CD14-positive monocyte (primary cell): Measurements from ENCODE around the gene RAC3. TPM values are rescaled to one million over a fixed set of nuclear protein-coding genes. Genes with fewer than 3 reads are reported as not detected.

ENCODE experiments used
- DNase-seq, 3 donors: peaks; one replicate each; pipeline ENCODE4 v3.0.0-alpha.2; 2011 to 2022
- H2AFZ ChIP-seq: 2 replicates; pipeline ENCODE4 v1.6.0; 2012; ENCODE audit warnings: mild to moderate bottlenecking, low read depth, low read length, inconsistent platforms; ENCODE audit not compliant: insufficient read depth, poor library complexity, severe bottlenecking
- H3K27ac ChIP-seq, 2 donors: 1 replicate in 1 of 2; 2 replicates in 1 of 2; pipeline ENCODE4 v1.5.1; 2012 to 2013; ENCODE audit warnings: low read length in 2 of 2, control low read depth in 1 of 2, inconsistent platforms in 1 of 2, low read depth in 1 of 2, mild to moderate bottlenecking in 1 of 2
- H3K27me3 ChIP-seq, 2 donors: one replicate each; pipeline versions ENCODE4 v1.6.0 to v1.6.1; 2011 to 2013; ENCODE audit warnings: low read length in 2 of 2; ENCODE audit not compliant: control insufficient read depth in 2 of 2, insufficient read depth in 2 of 2
- H3K36me3 ChIP-seq, 2 donors: replicated peaks in 1 of 2; 1 replicate in 1 of 2; 2 replicates in 1 of 2; pipeline versions ENCODE4 v1.5.1 to v1.6.1; 2012 to 2013; ENCODE audit warnings: low read length in 2 of 2, control low read depth in 1 of 2, inconsistent platforms in 1 of 2, mild to moderate bottlenecking in 1 of 2; ENCODE audit not compliant: insufficient read depth in 2 of 2, control insufficient read depth in 1 of 2
- H3K4me1 ChIP-seq, 2 donors: 1 replicate in 1 of 2; 2 replicates in 1 of 2; pipeline versions ENCODE4 v1.5.1 to v1.6.1; 2012 to 2013; ENCODE audit warnings: low read length in 2 of 2, control low read depth in 1 of 2, inconsistent platforms in 1 of 2, mild to moderate bottlenecking in 1 of 2, moderate library complexity in 1 of 2; ENCODE audit not compliant: insufficient read depth in 2 of 2, control insufficient read depth in 1 of 2
- H3K4me2 ChIP-seq: replicated peaks from 2 replicates; pipeline ENCODE3; 2012; ENCODE audit warnings: low read length, moderate library complexity, mild to moderate bottlenecking; ENCODE audit not compliant: poor library complexity, severe bottlenecking; ENCODE audit errors: extremely low read depth
- H3K4me3 ChIP-seq, 3 experiments: fragments of 200-600 bp in 1 of 3; sonication (generic) in 1 of 3; replicated peaks in 1 of 3; 1 replicate in 2 of 3; 2 replicates in 1 of 3; pipeline ENCODE4 v1.5.1; 2011 to 2013; ENCODE audit warnings: low read length in 3 of 3, mild to moderate bottlenecking in 3 of 3, control low read depth in 2 of 3, low read depth in 2 of 3, inconsistent platforms in 1 of 3, moderate library complexity in 1 of 3
- H3K79me2 ChIP-seq: 2 replicates; pipeline ENCODE4 v1.6.0; 2012; ENCODE audit warnings: mild to moderate bottlenecking, control low read depth, inconsistent platforms, low read length, moderate library complexity; ENCODE audit not compliant: insufficient read depth
- H3K9ac ChIP-seq: 2 replicates; pipeline ENCODE4 v1.6.0; 2017; ENCODE audit warnings: low read length, mild to moderate bottlenecking; ENCODE audit not compliant: insufficient read depth, poor library complexity, severe bottlenecking
- H3K9me3 ChIP-seq, 2 donors: replicated peaks in 1 of 2; 1 replicate in 1 of 2; 2 replicates in 1 of 2; pipeline versions ENCODE4 v1.5.1 to v1.6.1; 2012 to 2013; ENCODE audit warnings: low read length in 2 of 2, control low read depth in 1 of 2; ENCODE audit not compliant: control insufficient read depth in 1 of 2, insufficient read depth in 1 of 2
- H4K20me1 ChIP-seq: 2 replicates; pipeline ENCODE4 v1.6.0; 2012; ENCODE audit warnings: mild to moderate bottlenecking, low read length, control low read depth, moderate library complexity; ENCODE audit not compliant: insufficient read depth
- H3K27ac Mint-ChIP-seq, 7 donors: one replicate each; pipeline ENCODE4 v1.8.0; 2020; ENCODE audit warnings: mild to moderate bottlenecking in 7 of 7, mixed read lengths in 7 of 7, moderate library complexity in 6 of 7, inconsistent platforms in 2 of 7
- H3K27me3 Mint-ChIP-seq, 3 donors: one replicate each; pipeline ENCODE4 v1.8.0; 2021 to 2022; ENCODE audit warnings: low read depth in 3 of 3, mild to moderate bottlenecking in 3 of 3, mixed read lengths in 3 of 3, moderate library complexity in 3 of 3, inconsistent platforms in 1 of 3
- H3K36me3 Mint-ChIP-seq, 2 donors: one replicate each; pipeline ENCODE4 v1.8.0; 2020; ENCODE audit warnings: mixed read lengths in 2 of 2, inconsistent platforms in 1 of 2, mild to moderate bottlenecking in 1 of 2
- H3K4me1 Mint-ChIP-seq: one replicate; pipeline ENCODE4 v1.8.0; 2020; ENCODE audit warnings: mild to moderate bottlenecking, mixed read lengths
- H3K4me3 Mint-ChIP-seq, 2 donors: one replicate each; pipeline ENCODE4 v1.8.0; 2020; ENCODE audit warnings: mild to moderate bottlenecking in 2 of 2, mixed read lengths in 2 of 2, moderate library complexity in 1 of 2
- H3K9me3 Mint-ChIP-seq, 7 donors: one replicate each; pipeline ENCODE4 v1.8.0; 2020 to 2022; ENCODE audit warnings: mixed read lengths in 7 of 7, mild to moderate bottlenecking in 6 of 7, moderate library complexity in 6 of 7, inconsistent platforms in 2 of 7
- CTCF ChIP-seq: fragments of 200-600 bp; IDR thresholded peaks from one replicate; pipeline ENCODE4 v1.8.0; 2022; ENCODE audit warnings: antibody characterized with exemption, mild to moderate bottlenecking
- WGBS: methylation state at CpG from one replicate; pipeline ENCODE4 v1.1.5; 2013; ENCODE audit warnings: missing lambda C conversion rate; ENCODE audit not compliant: insufficient coverage; 5-methylcytosine and 5-hydroxymethylcytosine counted together
- intact Hi-C, 2 donors: fragments of 100-400 bp; cut with micrococcal nuclease; formaldehyde crosslinking; loops; one replicate each; pipeline versions ENCODE4 v1.15.0 to v1.15.1; 2023
- polyA minus RNA-seq: library from RNA; depleted of rRNA, polyadenylated mRNA; stranded (reverse); fragments of >200 nt; gene quantifications from 2 replicates; pipeline ENCODE4 v1.2.3, GENCODE V29; 2012
- polyA plus RNA-seq, 3 donors: library from polyadenylated mRNA; depleted of rRNA in 1 of 3; unstranded in 2 of 3; stranded (reverse) in 1 of 3; fragments of 300-500 nt in 2 of 3; fragments of >200 nt in 1 of 3; fragmentation: Illumina TruSeq in 2 of 3; gene quantifications; 1 replicate in 2 of 3; 2 replicates in 1 of 3; pipeline ENCODE4 v1.2.3, GENCODE V29; 2012 to 2021
- total RNA-seq, 12 experiments: library from RNA in 1 of 12; stranded (reverse) in 1 of 12; fragments of 120-200 nt in 1 of 12; gene quantifications; one replicate each; pipeline ENCODE4 v1.2.4 and lab custom pipeline; 2013 to 2026; ENCODE audit warnings: mixed read lengths in 6 of 12, inconsistent platforms in 1 of 12

Gene RAC3
- total RNA-seq (2013), result 0.73 TPM
- polyA plus RNA-seq (1 to 10 TPM in 1 of 3 donors, not detected in 2; 1.8 TPM), polyA minus RNA-seq (1.1 and 1.2 TPM in 2 replicates), total RNA-seq (lab: John Stamatoyannopoulos, UW) (0 to 2.0 (median 0.20) reads per million in 11 experiments)

- Histone ChIP-seq H3K79me2 (peaks cover 3% of the 10 kb centered on the region), H2AFZ (peak within 1 kb of the TSS; percentile 73), H3K4me3 (peak within 1 kb of the TSS; percentile 30 to 76 (median 34)), H4K20me1 (peaks cover 10% of the 10 kb centered on the region), H3K9me3 (no peaks in the 10 kb centered on the region), H3K27ac (no peak within 1 kb of the TSS), H3K4me1 (peaks cover 23 to 37% of the 10 kb centered on the region in 2 donors), H3K27me3 (peaks cover 6 to 10% of the 10 kb centered on the region in 2 donors), H3K9ac (peak within 1 kb of the TSS; percentile 32), H3K36me3 (peaks cover 0 to 11% of the 10 kb centered on the region in 2 donors), H3K4me2 (peak within 1 kb of the TSS; percentile 92)
- Mint-ChIP-seq H3K9me3 (peaks cover 0 to 5% (median 0%) of the 10 kb centered on the region in 7 donors), H3K36me3 (peaks cover 18 to 44% of the 10 kb centered on the region in 2 donors), H3K4me1 (peaks cover 14% of the 10 kb centered on the region), H3K27ac (peak within 1 kb of the TSS in 1 of 7 donors; percentile 50), H3K4me3 (peak within 1 kb of the TSS; percentile 82 to 90), H3K27me3 (peaks cover 11 to 25% (median 13%) of the 10 kb centered on the region in 3 donors)
- intact Hi-C loops, result loop anchor here (2.0 to 10.0 kb wide), 5 partner anchors 63 to 423 kb away; partner anchors contain the start of genes CYBC1 (in 1 of the 2), FASN (in 1 of the 2) and NARF (in 1 of the 2)
- TF ChIP-seq CTCF, result no peak
- under 1% methylated on average over 94 of the region's 96 CpGs for WGBS
- no peak for DNase-seq
Observed at GRCh38 chr17:82031303-82031884, at the start of gene RAC3. Gene RAC3 (plus strand): TSS chr17:82031678. CDS start chr17:82031762, 84 bp downstream.

GRCh38 chr17:81983011-81983638, 48.4 kb upstream of the RAC3 start:
- Mint-ChIP-seq H3K36me3 (peaks cover 42 to 78% of the 10 kb centered on the region in 2 donors), H3K9me3 (no peaks in the 10 kb centered on the region), H3K27me3 (peaks cover 0 to 2% (median 0%) of the 10 kb centered on the region in 3 donors), H3K4me1 (peaks cover 24% of the 10 kb centered on the region), H3K27ac (peak overlapping the region in 1 of 7 donors; percentile 26), H3K4me3 (no peak overlapping the region)
- Histone ChIP-seq H3K9me3 (no peaks in the 10 kb centered on the region), H3K79me2 (peaks cover 12% of the 10 kb centered on the region), H2AFZ (peak overlapping the region; percentile 24), H3K27me3 (no peaks in the 10 kb centered on the region), H3K4me1 (peaks cover 15 to 16% of the 10 kb centered on the region in 2 donors), H3K9ac (no peak overlapping the region), H3K4me3 (no peak overlapping the region), H3K36me3 (peaks cover 34 to 45% of the 10 kb centered on the region in 2 donors), H3K27ac (peak overlapping the region in 1 of 2 donors; percentile 36), H4K20me1 (no peaks in the 10 kb centered on the region), H3K4me2 (no peak overlapping the region)
- intact Hi-C loops, result no loop called here
- 94% methylated on average over 34 of the region's 35 CpGs for WGBS
- TF ChIP-seq CTCF, result no peak
- no peak for DNase-seq
